AG04449 (cell line): ENCODE measurements around the gene AMDHD2.
A peak's percentile ranks its signal among the peaks of the same experiment; 100 is the strongest.

Source experiments
- CTCF ChIA-PET: fragments of 350-600 bp; formaldehyde crosslinking; extraction: SDS; loops from one replicate; lab custom pipeline; 2021; ENCODE audit warnings: antibody characterized with exemption; lab: Yijun Ruan, JAX
- POLR2A ChIA-PET: fragments of 400-600, 350-600 bp; formaldehyde crosslinking; extraction: SDS; loops from one replicate; lab custom pipeline; 2020; ENCODE audit warnings: antibody characterized with exemption, inconsistent platforms; lab: Yijun Ruan, JAX
- DNase-seq: peaks from one replicate; pipeline ENCODE4 v3.0.0-alpha.2; 2010; ENCODE audit warnings: low read depth, low spot score
- H3K4me3 ChIP-seq: 2 replicates; pipeline ENCODE4 v1.5.1; 2011; ENCODE audit warnings: low read depth, mild to moderate bottlenecking, control low read depth, low read length
- TF ChIP-seq, protein P1 (sequence below): IDR thresholded peaks from one replicate; pipeline ENCODE4 v1.5.1; 2011; ENCODE audit warnings: mild to moderate bottlenecking, moderate library complexity, low read length, control low read depth, inconsistent platforms; ENCODE audit not compliant: insufficient read depth; ENCODE audit errors: missing control alignments

The AMDHD2 gene

DNA sequence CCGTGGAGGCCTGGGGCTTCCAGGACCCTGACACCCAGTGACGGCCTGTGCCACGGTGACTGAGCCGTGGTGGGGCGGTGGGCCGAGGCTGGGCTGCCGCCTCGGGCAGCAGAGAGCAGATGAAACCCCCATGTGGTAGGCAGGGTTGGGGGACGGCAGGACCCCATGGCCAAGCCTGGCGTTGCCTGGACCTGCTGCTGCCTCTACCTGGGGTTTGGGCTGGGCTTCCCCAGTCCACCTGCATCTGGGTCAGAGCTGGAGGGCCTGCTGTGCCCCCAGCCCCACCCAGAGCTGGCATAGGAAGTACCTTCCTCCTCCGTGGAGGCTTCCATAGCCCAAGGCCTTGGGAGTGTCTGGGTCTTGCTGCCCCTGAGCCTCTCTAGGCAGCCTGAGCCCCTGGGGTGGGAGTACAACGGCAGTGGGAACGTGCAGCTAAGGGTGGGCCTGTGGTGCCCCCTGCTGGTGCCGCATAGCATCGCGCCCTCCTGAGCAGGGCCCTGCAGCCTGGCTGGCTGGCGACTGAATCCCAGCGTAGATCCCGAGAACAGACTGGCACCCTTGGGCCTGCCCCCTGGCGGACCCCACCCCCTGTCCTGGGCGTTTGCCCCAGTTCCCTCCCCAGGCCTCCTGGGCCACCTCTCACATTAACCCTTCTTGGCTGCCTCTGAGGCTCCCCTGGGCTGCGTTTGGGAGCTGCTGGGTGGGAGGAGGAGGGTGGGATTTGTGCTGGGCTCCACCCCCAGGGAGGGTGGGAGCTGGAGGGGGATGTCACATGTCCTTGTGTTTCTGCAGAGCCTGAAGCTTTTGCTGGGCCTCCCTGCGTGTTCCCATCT lies 19.0 kb upstream of the AMDHD2 start:
- POLR2A ChIA-PET: interaction anchor here (1.0 to 1.5 kb wide), 2 partner anchors 102 to 346 kb away, joined by 3 to 8 read pairs; partner anchors contain the start of gene TRAF7

DNA sequence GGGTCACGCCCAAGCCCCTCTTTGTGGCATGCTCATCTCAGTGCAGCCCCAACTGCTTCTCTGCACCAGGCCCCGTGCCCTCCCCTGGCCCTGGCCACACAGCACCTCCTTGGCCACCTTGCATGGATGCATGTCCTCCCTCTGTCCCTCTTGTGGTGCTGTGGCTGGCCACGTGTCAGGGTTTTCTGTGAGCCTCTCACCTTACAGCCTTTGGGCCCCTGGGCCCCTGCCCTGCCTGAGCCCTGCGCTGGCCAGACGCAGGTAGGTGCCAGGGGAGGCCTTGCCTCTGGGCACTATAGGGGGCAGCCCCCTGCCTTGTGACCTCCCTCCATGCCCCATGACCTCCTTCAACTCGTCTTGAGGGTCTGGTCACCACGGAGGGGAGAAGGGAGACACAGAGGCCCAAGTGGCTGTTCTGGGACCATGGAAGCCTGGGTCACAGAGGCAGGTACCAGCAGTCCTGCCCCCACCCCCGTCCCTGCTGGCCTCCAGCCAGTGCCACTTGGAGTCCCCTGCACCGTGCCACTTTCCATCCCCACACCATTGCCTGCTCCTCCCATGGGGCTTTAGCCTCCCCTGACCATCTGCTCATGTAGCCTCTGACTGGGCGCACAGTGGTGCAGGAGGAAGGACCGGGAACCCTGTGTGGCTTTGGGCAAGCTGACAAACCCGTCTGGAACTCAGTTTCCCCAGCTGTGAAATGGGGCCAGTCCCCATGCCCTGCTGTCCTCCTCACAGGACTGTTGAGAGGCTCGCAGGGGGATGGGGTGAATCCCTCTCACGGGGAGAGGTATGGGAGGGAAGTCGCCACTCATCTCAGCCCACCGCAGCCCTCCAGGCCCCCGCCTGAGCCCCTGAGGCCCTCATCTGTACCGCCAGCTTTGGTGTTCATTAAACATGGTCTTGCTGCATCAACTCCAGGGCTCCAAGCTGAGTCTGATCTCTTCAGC lies 17.9 kb upstream of the AMDHD2 start:
- no peak overlapping the region for H3K4me3 ChIP-seq
- ChIA-PET CTCF (interaction anchor here (0.6 to 4.1 kb wide), 34 partner anchors 8 to 296 kb away, joined by 3 to 41 read pairs (median 4); partner anchors contain the start of genes ABCA3, AMDHD2, ATP6V0C and CCNF), POLR2A (interaction anchor here (0.5 to 1.5 kb wide), 2 partner anchors 8 to 347 kb away, joined by 3 to 8 read pairs; partner anchors contain the start of gene TRAF7)
- DNase-seq: no peak
- TF ChIP-seq, protein P1, sequence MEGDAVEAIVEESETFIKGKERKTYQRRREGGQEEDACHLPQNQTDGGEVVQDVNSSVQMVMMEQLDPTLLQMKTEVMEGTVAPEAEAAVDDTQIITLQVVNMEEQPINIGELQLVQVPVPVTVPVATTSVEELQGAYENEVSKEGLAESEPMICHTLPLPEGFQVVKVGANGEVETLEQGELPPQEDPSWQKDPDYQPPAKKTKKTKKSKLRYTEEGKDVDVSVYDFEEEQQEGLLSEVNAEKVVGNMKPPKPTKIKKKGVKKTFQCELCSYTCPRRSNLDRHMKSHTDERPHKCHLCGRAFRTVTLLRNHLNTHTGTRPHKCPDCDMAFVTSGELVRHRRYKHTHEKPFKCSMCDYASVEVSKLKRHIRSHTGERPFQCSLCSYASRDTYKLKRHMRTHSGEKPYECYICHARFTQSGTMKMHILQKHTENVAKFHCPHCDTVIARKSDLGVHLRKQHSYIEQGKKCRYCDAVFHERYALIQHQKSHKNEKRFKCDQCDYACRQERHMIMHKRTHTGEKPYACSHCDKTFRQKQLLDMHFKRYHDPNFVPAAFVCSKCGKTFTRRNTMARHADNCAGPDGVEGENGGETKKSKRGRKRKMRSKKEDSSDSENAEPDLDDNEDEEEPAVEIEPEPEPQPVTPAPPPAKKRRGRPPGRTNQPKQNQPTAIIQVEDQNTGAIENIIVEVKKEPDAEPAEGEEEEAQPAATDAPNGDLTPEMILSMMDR: no peak

More for the DNA sequence above, 19.0 kb upstream of the AMDHD2 start:
- TF ChIP-seq, protein P1: peak; percentile 99
- DNase-seq: no peak
- peak overlapping the region; percentile 37 for H3K4me3 ChIP-seq
- CTCF ChIA-PET: interaction anchor here (0.6 to 4.1 kb wide), 38 partner anchors 9 to 295 kb away, joined by 3 to 41 read pairs (median 4); partner anchors contain the start of genes AMDHD2, ATP6V0C, CCNF and ECI1

DNA sequence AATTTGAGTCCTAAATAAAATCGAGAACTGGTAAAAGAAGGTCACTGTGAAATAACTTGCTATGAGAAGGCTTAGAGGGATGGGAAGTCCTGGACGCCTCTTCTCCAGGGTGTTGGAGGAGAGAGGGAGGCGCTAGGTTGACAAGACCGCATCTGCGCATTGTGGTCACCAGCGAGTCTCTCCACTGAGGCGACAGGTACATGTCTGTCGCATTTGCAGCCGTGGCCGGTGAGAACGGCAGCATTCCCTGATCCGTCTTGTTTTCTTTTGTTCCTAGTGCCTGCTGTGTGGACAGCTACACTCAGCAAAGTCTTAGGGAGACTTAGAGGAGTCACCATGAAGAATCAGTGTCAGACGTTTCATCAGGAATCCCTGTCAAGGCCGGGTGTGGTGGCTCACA lies 14.5 kb upstream of the AMDHD2 start:
- H3K4me3 ChIP-seq: no peak overlapping the region
- ChIA-PET POLR2A (no interaction called here), CTCF (no interaction called here)
- TF ChIP-seq, protein P1: no peak
- no peak for DNase-seq

DNA sequence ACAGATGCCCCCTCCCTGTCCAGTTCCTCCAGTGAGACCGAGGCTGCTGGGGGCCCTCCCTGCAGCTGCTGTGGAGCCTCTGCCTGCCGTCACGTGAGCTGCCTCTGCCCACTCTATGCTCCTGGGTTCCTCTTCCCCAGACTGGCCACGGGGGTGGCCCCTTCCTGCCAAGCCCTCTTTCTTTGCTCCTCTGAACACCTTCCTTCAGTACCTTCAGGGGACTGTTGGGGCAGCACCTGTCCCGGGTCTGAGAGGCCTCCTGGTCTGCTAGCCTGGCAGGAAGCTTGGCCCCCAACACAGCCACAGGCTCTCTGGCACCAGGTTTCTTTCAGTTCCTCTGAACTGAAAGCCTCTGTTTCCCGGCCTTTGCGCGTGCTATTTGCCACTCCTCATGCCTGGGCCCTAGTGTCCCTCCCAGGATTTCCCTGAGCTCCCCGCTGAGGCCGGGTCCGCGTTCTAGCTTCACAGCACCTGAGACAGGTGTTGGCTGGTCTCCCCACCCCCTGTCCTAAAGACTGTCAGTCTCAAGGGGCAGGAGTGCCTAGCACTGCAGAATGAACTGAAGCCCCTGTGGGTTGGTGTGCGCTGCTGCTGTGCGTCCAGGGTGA lies 13.0 kb upstream of the AMDHD2 start:
- ChIA-PET POLR2A (no interaction called here), CTCF (interaction anchor here (1.7 kb wide), 1 partner anchor 12 kb away, joined by 4 read pairs; no protein-coding TSS in a partner anchor)
- no peak overlapping the region for H3K4me3 ChIP-seq
- TF ChIP-seq, protein P1: no peak
- no peak for DNase-seq

DNA sequence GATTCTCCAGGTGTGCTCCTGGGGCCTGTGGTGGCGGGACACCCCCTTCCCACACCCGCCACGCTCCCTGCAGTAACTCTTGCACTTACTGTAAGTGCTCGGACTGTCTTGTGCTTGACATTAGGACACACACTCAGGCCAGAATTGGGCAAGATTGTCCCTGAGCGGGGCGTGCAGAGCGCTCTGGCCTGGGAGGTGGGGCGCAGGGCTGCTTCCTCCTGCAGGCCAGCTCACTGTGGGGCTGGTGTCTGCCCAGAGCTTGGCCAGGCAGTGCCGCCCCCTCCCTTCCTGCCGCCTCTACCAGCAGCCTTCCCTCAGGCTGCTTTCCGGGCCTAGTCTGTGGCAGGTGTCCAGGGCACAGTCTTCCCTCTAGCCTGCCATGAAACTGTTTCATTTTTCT lies 12.5 kb upstream of the AMDHD2 start:
- ChIA-PET POLR2A (no interaction called here), CTCF (interaction anchor here (1.7 kb wide), 1 partner anchor 11 kb away, joined by 4 read pairs; no protein-coding TSS in a partner anchor)
- TF ChIP-seq, protein P1: no peak
- no peak overlapping the region for H3K4me3 ChIP-seq
- no peak for DNase-seq
